Prostate gland (tissue), 2 donors: ENCODE results near the gene TMEM63C. TPM values are rescaled to one million over a fixed set of nuclear protein-coding genes. Genes with fewer than 3 reads are reported as not detected.

Source experiments
- DNase-seq: peaks from one replicate; pipeline ENCODE4 v3.0.0-alpha.2; 2019; ENCODE audit warnings: low spot score
- H3K27ac ChIP-seq, 2 donors: fragments of 200-600 bp; sonication (generic); 2 replicates each; pipeline ENCODE4 v1.5.1; 2017 to 2019
- H3K27me3 ChIP-seq: fragments of 200-600 bp; sonication (generic); replicated peaks from 2 replicates; pipeline ENCODE4 v1.5.1; 2019; ENCODE audit not compliant: insufficient read depth
- H3K36me3 ChIP-seq, 2 donors: fragments of 200-600 bp; sonication (generic); 1 replicate in 1 of 2; 2 replicates in 1 of 2; pipeline versions ENCODE4 v1.5.1 to v1.8.1; 2017 to 2019
- H3K4me1 ChIP-seq: fragments of 200-600 bp; sonication (generic); replicated peaks from 2 replicates; pipeline ENCODE4 v1.5.1; 2019
- H3K4me3 ChIP-seq, 2 donors: fragments of 200-600 bp; sonication (generic); 2 replicates each; pipeline ENCODE4 v1.5.1; 2017 to 2019
- H3K9me3 ChIP-seq: fragments of 200-600 bp; sonication (generic); 2 replicates; pipeline ENCODE4 v1.5.1; 2017
- POLR2A ChIP-seq: fragments of 450-650 bp; IDR thresholded peaks from one replicate; pipeline ENCODE4 v1.6.1; 2016; ENCODE audit warnings: antibody characterized with exemption, mild to moderate bottlenecking
- POLR2AphosphoS5 ChIP-seq: sonication (generic); formaldehyde crosslinking; IDR thresholded peaks from one replicate; pipeline ENCODE4 v1.6.1; 2017; ENCODE audit warnings: antibody characterized with exemption
- WGBS: methylation state at CpG from one replicate; pipeline ENCODE4 v1.1.5; 2018; 5-methylcytosine and 5-hydroxymethylcytosine counted together
- intact Hi-C: fragments of 100-400 bp; cut with DNase I; formaldehyde crosslinking; loops from one replicate; pipeline ENCODE4 v1.14.2; 2022
- total RNA-seq, 2 donors: library from RNA; depleted of rRNA; stranded (reverse); fragments of >200 nt; gene quantifications; one replicate each; pipeline ENCODE4 v1.1.0, GENCODE V29; 2016
- TF ChIP-seq, protein P1 (sequence below), 4 experiments: fragments of 200-600 bp in 2 of 4; fragments of 450-650 bp in 2 of 4; sonication (generic) in 2 of 4; IDR thresholded peaks; 1 replicate in 3 of 4; 2 replicates in 1 of 4; pipeline ENCODE4 v1.5.1; 2016 to 2019; ENCODE audit warnings: antibody characterized with exemption in 4 of 4, mild to moderate bottlenecking in 2 of 4, moderate library complexity in 2 of 4

TMEM63C gene
- total RNA-seq, 2 donors from 2014 or later: 2.0 to 7.8 TPM

DNA sequence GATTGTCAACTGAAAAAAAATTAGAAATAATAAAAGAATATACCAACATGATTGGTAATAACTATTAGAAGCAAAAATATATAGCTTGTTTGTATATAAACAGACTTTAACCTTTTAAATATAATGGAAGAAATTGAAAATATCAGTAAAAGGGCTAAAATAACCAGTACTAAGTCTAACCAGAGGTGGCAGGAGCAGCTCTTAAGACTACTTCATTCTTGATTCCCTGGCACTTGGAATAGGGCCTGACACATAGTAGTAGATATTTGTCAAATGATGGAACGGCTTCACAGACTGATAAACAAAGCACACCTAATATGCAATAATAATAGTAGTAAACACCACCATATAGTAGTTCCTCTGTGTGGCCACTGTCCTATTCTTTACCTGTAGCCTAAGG is 9.4 kb downstream of the TMEM63C start:
- Histone ChIP-seq H3K9me3 (no peaks in the 10 kb centered on the region), H3K4me1 (no peaks in the 10 kb centered on the region), H3K36me3 (no peaks in the 10 kb centered on the region), H3K4me3 (no peak overlapping the region), H3K27me3 (no peaks in the 10 kb centered on the region), H3K27ac (no peak overlapping the region)
- intact Hi-C loops: no loop called here
- WGBS: 68% methylated on average over 1 of the region's 1 CpG
- no peak for TF ChIP-seq POLR2AphosphoS5
- TF ChIP-seq POLR2A: no peak
- TF ChIP-seq, protein P1, sequence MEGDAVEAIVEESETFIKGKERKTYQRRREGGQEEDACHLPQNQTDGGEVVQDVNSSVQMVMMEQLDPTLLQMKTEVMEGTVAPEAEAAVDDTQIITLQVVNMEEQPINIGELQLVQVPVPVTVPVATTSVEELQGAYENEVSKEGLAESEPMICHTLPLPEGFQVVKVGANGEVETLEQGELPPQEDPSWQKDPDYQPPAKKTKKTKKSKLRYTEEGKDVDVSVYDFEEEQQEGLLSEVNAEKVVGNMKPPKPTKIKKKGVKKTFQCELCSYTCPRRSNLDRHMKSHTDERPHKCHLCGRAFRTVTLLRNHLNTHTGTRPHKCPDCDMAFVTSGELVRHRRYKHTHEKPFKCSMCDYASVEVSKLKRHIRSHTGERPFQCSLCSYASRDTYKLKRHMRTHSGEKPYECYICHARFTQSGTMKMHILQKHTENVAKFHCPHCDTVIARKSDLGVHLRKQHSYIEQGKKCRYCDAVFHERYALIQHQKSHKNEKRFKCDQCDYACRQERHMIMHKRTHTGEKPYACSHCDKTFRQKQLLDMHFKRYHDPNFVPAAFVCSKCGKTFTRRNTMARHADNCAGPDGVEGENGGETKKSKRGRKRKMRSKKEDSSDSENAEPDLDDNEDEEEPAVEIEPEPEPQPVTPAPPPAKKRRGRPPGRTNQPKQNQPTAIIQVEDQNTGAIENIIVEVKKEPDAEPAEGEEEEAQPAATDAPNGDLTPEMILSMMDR (IDR thresholded peaks at IDR 0.05): no peak
- no peak for DNase-seq

DNA sequence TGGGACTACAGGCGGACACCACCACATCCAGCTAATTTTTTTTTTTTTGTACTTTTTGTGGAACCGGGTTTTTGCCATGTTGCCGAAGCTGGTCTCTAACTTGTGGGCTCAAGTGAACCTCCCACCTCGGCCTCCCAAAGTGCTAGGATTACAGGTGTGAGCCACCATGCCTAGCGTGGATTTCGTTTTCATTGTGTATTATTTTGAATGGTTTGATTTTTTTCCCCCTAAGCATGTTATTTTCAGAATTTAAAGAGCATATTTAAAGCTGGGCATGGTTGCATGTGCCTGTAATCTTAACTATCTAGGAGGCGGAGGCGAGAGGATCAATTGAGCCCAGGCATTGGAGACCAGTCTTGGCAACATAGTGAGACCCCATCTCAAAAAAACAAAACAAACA is 13.1 kb downstream of the TMEM63C start:
- 94% methylated on average over 8 of the region's 8 CpGs for WGBS
- intact Hi-C loops: no loop called here
- DNase-seq: no peak
- Histone ChIP-seq H3K36me3 (no peaks in the 10 kb centered on the region), H3K9me3 (no peaks in the 10 kb centered on the region), H3K4me3 (no peak overlapping the region), H3K27ac (no peak overlapping the region), H3K27me3 (no peaks in the 10 kb centered on the region), H3K4me1 (no peaks in the 10 kb centered on the region)
- TF ChIP-seq, protein P1 (IDR thresholded peaks at IDR 0.05): no peak
- TF ChIP-seq POLR2A: no peak
- no peak for TF ChIP-seq POLR2AphosphoS5

DNA sequence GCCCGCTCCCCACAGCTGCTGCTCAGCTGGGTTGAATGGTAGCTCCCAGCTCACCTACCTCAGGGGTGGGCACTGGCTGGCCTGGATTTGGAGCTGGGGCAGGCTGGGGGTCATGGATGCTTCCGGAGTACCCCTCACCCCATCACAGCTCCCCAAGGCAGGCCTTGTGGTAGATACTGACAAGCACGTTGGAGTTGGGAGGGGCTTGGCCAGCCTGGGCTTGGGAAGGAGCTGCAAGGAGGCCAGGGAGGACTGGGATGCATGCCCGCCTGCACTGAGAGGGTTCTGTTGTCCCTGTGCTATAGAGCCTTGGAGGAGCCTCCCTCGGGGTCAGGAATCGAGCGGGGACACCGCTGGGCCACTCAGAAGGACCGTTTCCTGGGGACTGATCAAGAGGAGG is 14.2 kb downstream of the TMEM63C start:
- Histone ChIP-seq H3K4me3 (no peak overlapping the region), H3K36me3 (no peaks in the 10 kb centered on the region), H3K27me3 (no peaks in the 10 kb centered on the region), H3K4me1 (no peaks in the 10 kb centered on the region), H3K27ac (no peak overlapping the region), H3K9me3 (no peaks in the 10 kb centered on the region)
- intact Hi-C loops: no loop called here
- DNase-seq: no peak
- TF ChIP-seq, protein P1 (IDR thresholded peaks at IDR 0.05): no peak
- no peak for TF ChIP-seq POLR2A
- TF ChIP-seq POLR2AphosphoS5: no peak
- 85% methylated on average over 8 of the region's 9 CpGs for WGBS

DNA sequence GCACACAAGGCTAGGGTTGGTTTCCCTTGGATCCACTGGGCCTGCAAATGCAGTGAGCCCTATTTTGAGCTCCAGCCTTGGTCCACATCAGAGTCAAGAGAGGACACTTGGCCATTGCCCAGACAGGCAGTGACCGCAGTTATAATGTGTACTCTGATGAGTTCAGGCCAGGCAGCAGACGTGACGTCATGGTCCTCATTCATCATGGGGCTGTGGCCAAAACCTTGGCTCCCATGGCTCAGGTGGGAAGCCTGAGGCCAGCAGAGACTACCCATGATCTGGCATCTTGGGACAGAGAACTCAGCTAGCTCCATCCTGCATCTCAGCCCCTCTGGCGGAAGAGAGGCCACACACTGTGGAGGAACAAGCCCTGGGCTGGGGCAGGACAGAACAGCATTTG is 16.4 kb downstream of the TMEM63C start:
- DNase-seq: no peak
- Histone ChIP-seq H3K9me3 (no peaks in the 10 kb centered on the region), H3K27ac (no peak overlapping the region), H3K4me3 (no peak overlapping the region), H3K4me1 (no peaks in the 10 kb centered on the region), H3K27me3 (no peaks in the 10 kb centered on the region), H3K36me3 (no peaks in the 10 kb centered on the region)
- intact Hi-C loops: no loop called here
- WGBS: 86% methylated on average over 4 of the region's 4 CpGs
- TF ChIP-seq POLR2A: no peak
- TF ChIP-seq, protein P1 (IDR thresholded peaks at IDR 0.05): no peak
- TF ChIP-seq POLR2AphosphoS5: no peak

DNA sequence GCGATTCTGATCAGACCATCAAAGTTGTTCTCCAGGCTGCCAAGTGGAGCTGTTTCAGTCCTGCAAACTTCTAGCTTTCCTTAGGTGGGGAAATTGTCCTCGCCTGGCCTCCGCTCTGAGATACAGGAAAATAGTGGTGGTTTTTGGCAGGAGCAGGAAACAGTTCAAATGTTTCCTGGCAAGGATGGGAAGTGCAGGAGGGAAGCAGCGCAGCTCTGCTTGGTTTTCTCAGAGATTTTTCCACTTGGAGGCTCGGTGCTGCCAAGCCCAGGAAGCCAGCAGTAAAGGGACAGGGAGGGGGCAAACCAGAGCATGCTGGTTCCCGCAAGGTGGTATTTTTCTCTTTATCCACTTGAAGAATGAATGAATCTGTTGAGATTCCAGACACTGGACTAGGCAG is 17.0 kb downstream of the TMEM63C start:
- Histone ChIP-seq H3K4me3 (no peak overlapping the region), H3K4me1 (no peaks in the 10 kb centered on the region), H3K36me3 (no peaks in the 10 kb centered on the region), H3K27me3 (no peaks in the 10 kb centered on the region), H3K9me3 (no peaks in the 10 kb centered on the region), H3K27ac (no peak overlapping the region)
- no peak for TF ChIP-seq POLR2AphosphoS5
- TF ChIP-seq POLR2A: no peak
- TF ChIP-seq, protein P1 (IDR thresholded peaks at IDR 0.05): no peak
- intact Hi-C loops: no loop called here
- 78% methylated on average over 6 of the region's 6 CpGs for WGBS
- DNase-seq: no peak
